ENCODE data around the gene ESAM.
A peak's percentile ranks its signal among the peaks of the same experiment; 100 is the strongest.
"Not testable (repeated sequence)": the region's sequence is repeated elsewhere in the genome, so short reads cannot be mapped to it uniquely, and the experiment has no call there.

The ESAM gene

GRCh38 chr11:124762105-124762623 is at the start of gene ESAM:
Gene ESAM (minus strand): TSS chr11:124762290. CDS start chr11:124762154, 136 bp downstream.
- no peak for FAIRE-seq

- no peak for FAIRE-seq
Measured at GRCh38 chr11:124811399-124812125, 49.5 kb upstream of the ESAM start.

- FAIRE-seq, result no peak
Measured at GRCh38 chr11:124807660-124808270, 45.7 kb upstream of the ESAM start.

GRCh38 chr11:124807201-124807600 is 45.1 kb upstream of the ESAM start:
- FAIRE-seq, result no peak

GRCh38 chr11:124804884-124805283 is 42.8 kb upstream of the ESAM start:
- FAIRE-seq, result no peak

GRCh38 chr11:124801636-124802312 is 39.7 kb upstream of the ESAM start:
- no peak for FAIRE-seq

GRCh38 chr11:124801014-124801413 is 38.9 kb upstream of the ESAM start:
- no peak for FAIRE-seq

GRCh38 chr11:124800226-124800929 is 38.3 kb upstream of the ESAM start, which contains the start of gene MSANTD2:
Gene MSANTD2 (minus strand): TSS chr11:124800406. CDS start chr11:124800380, 26 bp downstream.
- FAIRE-seq, result no peak

- no peak for FAIRE-seq
Measured at GRCh38 chr11:124799348-124800225, 37.5 kb upstream of the ESAM start.

GRCh38 chr11:124798991-124799347 is 36.9 kb upstream of the ESAM start:
- no peak for FAIRE-seq

GRCh38 chr11:124796312-124796711 is 34.2 kb upstream of the ESAM start:
- no peak for FAIRE-seq

GRCh38 chr11:124793466-124794278 is 31.6 kb upstream of the ESAM start:
- peak; percentile 90 for FAIRE-seq

GRCh38 chr11:124791626-124792341 is 29.7 kb upstream of the ESAM start:
- no peak for FAIRE-seq

GRCh38 chr11:124788521-124788920 is 26.4 kb upstream of the ESAM start:
- no peak for FAIRE-seq

- no peak for FAIRE-seq
Measured at GRCh38 chr11:124784051-124784450, 22.0 kb upstream of the ESAM start.

GRCh38 chr11:124783002-124783401 is 20.9 kb upstream of the ESAM start:
- no peak for FAIRE-seq

GRCh38 chr11:124779568-124779967 is 17.5 kb upstream of the ESAM start:
- no peak for FAIRE-seq

- FAIRE-seq, result no peak
Measured at GRCh38 chr11:124778281-124778680, 16.2 kb upstream of the ESAM start.

- FAIRE-seq, result no peak
Measured at GRCh38 chr11:124776865-124777645, 15.0 kb upstream of the ESAM start.

GRCh38 chr11:124770959-124771358 is 8.9 kb upstream of the ESAM start:
- not testable (repeated sequence) for FAIRE-seq

All from A204.1 (cell line).